ENCODE data around the gene DPPA4. TPM values are rescaled to one million over a fixed set of nuclear protein-coding genes. Genes with fewer than 3 reads are reported as not detected.

The DPPA4 gene
- total and polyA plus RNA-seq, 2 donors from 2014 or later, result not detected

- Histone ChIP-seq H3K36me3 (ENCODE audit: control insufficient read depth in 2 of 3, insufficient read depth in 3 of 3, low read length in 3 of 3) (no peaks in the 10 kb centered on the region), H3K4me3 (ENCODE audit: low read length in 3 of 3) (no peak overlapping the region), H3K9ac (ENCODE audit: low read length in 3 of 3) (no peak overlapping the region), H3K27ac (ENCODE audit: low read depth in 2 of 2, low read length in 2 of 2) (no peak overlapping the region), H3K27me3 (ENCODE audit: control insufficient read depth, insufficient read depth, low read length) (no peaks in the 10 kb centered on the region), H3K4me1 (ENCODE audit: control insufficient read depth in 2 of 3, insufficient read depth in 2 of 3, low read depth in 1 of 3, low read length in 3 of 3) (no peaks in the 10 kb centered on the region), H3K9me3 (ENCODE audit: control insufficient read depth in 2 of 3, insufficient read depth in 1 of 3, low read length in 3 of 3) (no peaks in the 10 kb centered on the region)
- FAIRE-seq (no peak), DNase-seq (no peak)
- no peak for TF ChIP-seq CTCF (IDR thresholded peaks at IDR 0.05; ENCODE audit: borderline replicate concordance, extremely low read depth, insufficient read depth)
- intact Hi-C loops (cut with DNase I), result no loop called here
Observed at GRCh38 chr3:109372639-109373038, 35.3 kb upstream of the DPPA4 start.

GRCh38 chr3:109369510-109369909 lies 32.2 kb upstream of the DPPA4 start:
- Histone ChIP-seq H3K4me1 (ENCODE audit: control insufficient read depth in 2 of 3, insufficient read depth in 2 of 3, low read depth in 1 of 3, low read length in 3 of 3) (no peaks in the 10 kb centered on the region), H3K4me3 (ENCODE audit: low read length in 3 of 3) (no peak overlapping the region), H3K27me3 (ENCODE audit: control insufficient read depth, insufficient read depth, low read length) (no peaks in the 10 kb centered on the region), H3K27ac (ENCODE audit: low read depth in 2 of 2, low read length in 2 of 2) (no peak overlapping the region), H3K9ac (ENCODE audit: low read length in 3 of 3) (no peak overlapping the region), H3K36me3 (ENCODE audit: control insufficient read depth in 2 of 3, insufficient read depth in 3 of 3, low read length in 3 of 3) (no peaks in the 10 kb centered on the region), H3K9me3 (ENCODE audit: control insufficient read depth in 2 of 3, insufficient read depth in 1 of 3, low read length in 3 of 3) (no peaks in the 10 kb centered on the region)
- DNase-seq (no peak), FAIRE-seq (no peak)
- intact Hi-C loops (cut with DNase I), result no loop called here
- TF ChIP-seq CTCF (IDR thresholded peaks at IDR 0.05; ENCODE audit: borderline replicate concordance, extremely low read depth, insufficient read depth), result peak; percentile 23

- no peak for TF ChIP-seq CTCF (IDR thresholded peaks at IDR 0.05; ENCODE audit: borderline replicate concordance, extremely low read depth, insufficient read depth)
- no peaks in the 10 kb centered on the region for H3K36me3 ChIP-seq (ENCODE audit: control insufficient read depth in 2 of 3, insufficient read depth in 3 of 3, low read length in 3 of 3)
- no peak for DNase-seq
- no peaks in the 10 kb centered on the region for H3K4me1 ChIP-seq (ENCODE audit: control insufficient read depth in 2 of 3, insufficient read depth in 2 of 3, low read depth in 1 of 3, low read length in 3 of 3)
- no peak overlapping the region for H3K9ac ChIP-seq (ENCODE audit: low read length in 3 of 3)
- FAIRE-seq, result no peak
- no peak overlapping the region for H3K27ac ChIP-seq (ENCODE audit: low read depth in 2 of 2, low read length in 2 of 2)
- intact Hi-C loops (cut with DNase I), result no loop called here
- H3K27me3 ChIP-seq (ENCODE audit: control insufficient read depth, insufficient read depth, low read length), result no peaks in the 10 kb centered on the region
- no peak overlapping the region for H3K4me3 ChIP-seq (ENCODE audit: low read length in 3 of 3)
- H3K9me3 ChIP-seq (ENCODE audit: control insufficient read depth in 2 of 3, insufficient read depth in 1 of 3, low read length in 3 of 3), result no peaks in the 10 kb centered on the region
Observed at GRCh38 chr3:109364088-109364487, 26.7 kb upstream of the DPPA4 start.

GRCh38 chr3:109363634-109364033 lies 26.3 kb upstream of the DPPA4 start:
- TF ChIP-seq CTCF (IDR thresholded peaks at IDR 0.05; ENCODE audit: borderline replicate concordance, extremely low read depth, insufficient read depth), result no peak
- H3K27ac ChIP-seq (ENCODE audit: low read depth in 2 of 2, low read length in 2 of 2), result no peak overlapping the region
- no peak overlapping the region for H3K4me3 ChIP-seq (ENCODE audit: low read length in 3 of 3)
- no peaks in the 10 kb centered on the region for H3K36me3 ChIP-seq (ENCODE audit: control insufficient read depth in 2 of 3, insufficient read depth in 3 of 3, low read length in 3 of 3)
- intact Hi-C loops (cut with DNase I), result no loop called here
- no peaks in the 10 kb centered on the region for H3K27me3 ChIP-seq (ENCODE audit: control insufficient read depth, insufficient read depth, low read length)
- no peak for FAIRE-seq
- H3K4me1 ChIP-seq (ENCODE audit: control insufficient read depth in 2 of 3, insufficient read depth in 2 of 3, low read depth in 1 of 3, low read length in 3 of 3), result no peaks in the 10 kb centered on the region
- H3K9ac ChIP-seq (ENCODE audit: low read length in 3 of 3), result no peak overlapping the region
- DNase-seq, result no peak
- no peaks in the 10 kb centered on the region for H3K9me3 ChIP-seq (ENCODE audit: control insufficient read depth in 2 of 3, insufficient read depth in 1 of 3, low read length in 3 of 3)

All from kidney (tissue), 14 donors.